Measurements from ENCODE around the gene TIMM22. TPM values are rescaled to one million over a fixed set of nuclear protein-coding genes. Genes with fewer than 3 reads are reported as not detected.

Gene TIMM22
- polyA plus RNA-seq, 2 of the 4 experiments (the other 2 are of a cell fraction), result 15.8 to 21.3 TPM

DNA sequence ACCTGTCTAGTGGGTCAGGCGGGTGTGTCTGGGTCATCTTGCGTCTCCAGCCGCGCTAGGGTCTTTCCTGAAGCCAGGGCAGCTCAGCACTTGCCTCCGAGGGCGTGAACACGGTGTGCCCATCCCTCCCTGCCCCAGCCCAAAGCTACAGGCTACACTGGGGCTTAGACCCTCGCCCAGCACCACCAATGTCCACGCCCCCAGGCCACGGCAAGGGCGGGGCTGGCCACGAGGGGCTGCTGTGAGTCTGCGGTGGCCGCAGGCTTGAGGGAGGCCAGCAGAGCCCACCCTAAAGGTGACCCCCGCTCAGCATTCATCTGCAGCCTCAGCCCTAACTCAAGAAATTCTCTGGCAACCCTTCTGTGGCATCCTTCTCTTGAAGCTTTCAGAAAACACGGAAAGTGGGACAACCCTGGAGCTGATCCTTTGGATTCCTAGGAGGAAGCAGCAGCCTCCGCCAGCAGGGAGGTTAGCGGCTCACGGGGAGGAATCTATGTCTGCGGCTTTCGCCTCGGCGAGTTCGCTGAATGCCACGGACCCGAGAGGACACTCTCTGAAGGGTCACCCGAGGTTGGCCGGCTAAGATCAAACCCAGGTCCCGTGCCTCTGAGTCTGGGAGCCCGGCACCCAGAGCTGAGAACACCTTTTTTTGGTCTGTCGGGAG, 41.7 kb downstream of the TIMM22 start:
- POLR2A ChIA-PET, result no interaction called here
- no peak for ATAC-seq

DNA sequence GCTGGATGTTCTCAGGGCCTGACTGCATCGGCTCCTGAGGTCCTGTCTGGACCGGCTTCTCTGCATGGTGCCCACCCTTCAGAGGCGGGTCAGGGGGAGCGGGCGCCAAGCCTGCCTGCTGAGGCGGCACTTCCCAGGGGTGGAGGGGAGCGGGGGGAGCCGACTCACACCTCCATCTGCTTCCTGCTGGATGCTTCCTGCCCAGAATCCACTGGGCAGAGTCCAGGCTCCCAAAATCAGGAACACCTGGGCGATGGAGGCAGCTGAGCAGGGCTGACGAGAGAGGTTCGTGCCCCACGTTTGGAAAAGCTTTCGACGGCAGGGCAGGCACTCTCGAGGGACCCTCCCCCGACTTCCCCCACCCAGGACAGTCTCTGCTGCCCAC, 42.2 kb downstream of the TIMM22 start:
- Histone ChIP-seq H3K4me3 (no peak overlapping the region), H3K27ac (no peak overlapping the region), H3K9me3 (no peaks in the 10 kb centered on the region), H3K4me2 (no peak overlapping the region), H3K4me1 (no peaks in the 10 kb centered on the region)
- TF ChIP-seq MYC (IDR thresholded peaks at IDR 0.05; ENCODE audit: borderline replicate concordance, low read length), result no peak
- TF ChIP-seq EHF (CRISPR knock-in tag; IDR thresholded peaks at IDR 0.05), result no peak
- TF ChIP-seq TP53 (CRISPR knock-in tag; IDR thresholded peaks at IDR 0.05), result no peak
- no peak for TF ChIP-seq PHF8 (IDR thresholded peaks at IDR 0.05; ENCODE audit: borderline replicate concordance, low read depth)
- no peak for TF ChIP-seq NFE2L2 (conservative IDR thresholded peaks at IDR 0.05; ENCODE audit: low read length)
- TF ChIP-seq JUNB (IDR thresholded peaks at IDR 0.05), result no peak
- no peak for TF ChIP-seq RNF2 (IDR thresholded peaks at IDR 0.05; ENCODE audit: borderline replicate concordance, low read depth)
- TF ChIP-seq ESRRA (IDR thresholded peaks at IDR 0.05; ENCODE audit: borderline replicate concordance, low read length), result no peak
- no peak for TF ChIP-seq KDM5A (IDR thresholded peaks at IDR 0.05)
- CTCF ChIA-PET, result interaction anchor here (1.1 to 10.3 kb wide), 4 partner anchors 10 to 244 kb away, joined by 3 to 102 read pairs (median 4); no protein-coding TSS in a partner anchor
- DNase-seq (ENCODE audit: low read depth in 1 of 2, low spot score in 1 of 2) (no peak), FAIRE-seq (no peak), ATAC-seq (no peak)
- 90% methylated on average over 16 of the region's 16 CpGs for WGBS (ENCODE audit: missing lambda C conversion rate)
- POLR2A ChIA-PET, result no interaction called here

More for the DNA sequence above, 41.7 kb downstream of the TIMM22 start:
- DNase-seq (ENCODE audit: low read depth in 1 of 2, low spot score in 1 of 2) (no peak), FAIRE-seq (no peak)
- TF ChIP-seq, protein P1, sequence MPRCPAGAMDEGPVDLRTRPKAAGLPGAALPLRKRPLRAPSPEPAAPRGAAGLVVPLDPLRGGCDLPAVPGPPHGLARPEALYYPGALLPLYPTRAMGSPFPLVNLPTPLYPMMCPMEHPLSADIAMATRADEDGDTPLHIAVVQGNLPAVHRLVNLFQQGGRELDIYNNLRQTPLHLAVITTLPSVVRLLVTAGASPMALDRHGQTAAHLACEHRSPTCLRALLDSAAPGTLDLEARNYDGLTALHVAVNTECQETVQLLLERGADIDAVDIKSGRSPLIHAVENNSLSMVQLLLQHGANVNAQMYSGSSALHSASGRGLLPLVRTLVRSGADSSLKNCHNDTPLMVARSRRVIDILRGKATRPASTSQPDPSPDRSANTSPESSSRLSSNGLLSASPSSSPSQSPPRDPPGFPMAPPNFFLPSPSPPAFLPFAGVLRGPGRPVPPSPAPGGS (IDR thresholded peaks at IDR 0.05), result no peak
- no peak for TF ChIP-seq EHF (CRISPR knock-in tag; IDR thresholded peaks at IDR 0.05)
- no peak for TF ChIP-seq NFE2L2 (conservative IDR thresholded peaks at IDR 0.05; ENCODE audit: low read length)
- TF ChIP-seq, protein P2, sequence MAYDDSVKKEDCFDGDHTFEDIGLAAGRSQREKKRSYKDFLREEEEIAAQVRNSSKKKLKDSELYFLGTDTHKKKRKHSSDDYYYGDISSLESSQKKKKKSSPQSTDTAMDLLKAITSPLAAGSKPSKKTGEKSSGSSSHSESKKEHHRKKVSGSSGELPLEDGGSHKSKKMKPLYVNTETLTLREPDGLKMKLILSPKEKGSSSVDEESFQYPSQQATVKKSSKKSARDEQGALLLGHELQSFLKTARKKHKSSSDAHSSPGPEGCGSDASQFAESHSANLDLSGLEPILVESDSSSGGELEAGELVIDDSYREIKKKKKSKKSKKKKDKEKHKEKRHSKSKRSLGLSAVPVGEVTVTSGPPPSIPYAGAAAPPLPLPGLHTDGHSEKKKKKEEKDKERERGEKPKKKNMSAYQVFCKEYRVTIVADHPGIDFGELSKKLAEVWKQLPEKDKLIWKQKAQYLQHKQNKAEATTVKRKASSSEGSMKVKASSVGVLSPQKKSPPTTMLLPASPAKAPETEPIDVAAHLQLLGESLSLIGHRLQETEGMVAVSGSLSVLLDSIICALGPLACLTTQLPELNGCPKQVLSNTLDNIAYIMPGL (CRISPR knock-in tag; IDR thresholded peaks at IDR 0.05; ENCODE audit: borderline replicate concordance), result no peak
- TF ChIP-seq, protein P3, sequence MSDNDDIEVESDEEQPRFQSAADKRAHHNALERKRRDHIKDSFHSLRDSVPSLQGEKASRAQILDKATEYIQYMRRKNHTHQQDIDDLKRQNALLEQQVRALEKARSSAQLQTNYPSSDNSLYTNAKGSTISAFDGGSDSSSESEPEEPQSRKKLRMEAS (IDR thresholded peaks at IDR 0.05), result no peak
- TF ChIP-seq RNF2 (IDR thresholded peaks at IDR 0.05; ENCODE audit: borderline replicate concordance, low read depth), result no peak
- TF ChIP-seq HDAC2 (IDR thresholded peaks at IDR 0.05), result no peak
- no peak for TF ChIP-seq MAFK (IDR thresholded peaks at IDR 0.05; ENCODE audit: partially characterized antibody)
- TF ChIP-seq, protein P4, sequence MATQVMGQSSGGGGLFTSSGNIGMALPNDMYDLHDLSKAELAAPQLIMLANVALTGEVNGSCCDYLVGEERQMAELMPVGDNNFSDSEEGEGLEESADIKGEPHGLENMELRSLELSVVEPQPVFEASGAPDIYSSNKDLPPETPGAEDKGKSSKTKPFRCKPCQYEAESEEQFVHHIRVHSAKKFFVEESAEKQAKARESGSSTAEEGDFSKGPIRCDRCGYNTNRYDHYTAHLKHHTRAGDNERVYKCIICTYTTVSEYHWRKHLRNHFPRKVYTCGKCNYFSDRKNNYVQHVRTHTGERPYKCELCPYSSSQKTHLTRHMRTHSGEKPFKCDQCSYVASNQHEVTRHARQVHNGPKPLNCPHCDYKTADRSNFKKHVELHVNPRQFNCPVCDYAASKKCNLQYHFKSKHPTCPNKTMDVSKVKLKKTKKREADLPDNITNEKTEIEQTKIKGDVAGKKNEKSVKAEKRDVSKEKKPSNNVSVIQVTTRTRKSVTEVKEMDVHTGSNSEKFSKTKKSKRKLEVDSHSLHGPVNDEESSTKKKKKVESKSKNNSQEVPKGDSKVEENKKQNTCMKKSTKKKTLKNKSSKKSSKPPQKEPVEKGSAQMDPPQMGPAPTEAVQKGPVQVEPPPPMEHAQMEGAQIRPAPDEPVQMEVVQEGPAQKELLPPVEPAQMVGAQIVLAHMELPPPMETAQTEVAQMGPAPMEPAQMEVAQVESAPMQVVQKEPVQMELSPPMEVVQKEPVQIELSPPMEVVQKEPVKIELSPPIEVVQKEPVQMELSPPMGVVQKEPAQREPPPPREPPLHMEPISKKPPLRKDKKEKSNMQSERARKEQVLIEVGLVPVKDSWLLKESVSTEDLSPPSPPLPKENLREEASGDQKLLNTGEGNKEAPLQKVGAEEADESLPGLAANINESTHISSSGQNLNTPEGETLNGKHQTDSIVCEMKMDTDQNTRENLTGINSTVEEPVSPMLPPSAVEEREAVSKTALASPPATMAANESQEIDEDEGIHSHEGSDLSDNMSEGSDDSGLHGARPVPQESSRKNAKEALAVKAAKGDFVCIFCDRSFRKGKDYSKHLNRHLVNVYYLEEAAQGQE (IDR thresholded peaks at IDR 0.05), result no peak
- no peak for TF ChIP-seq ZSCAN20 (CRISPR knock-in tag; IDR thresholded peaks at IDR 0.05)
- TF ChIP-seq ZFP36 (IDR thresholded peaks at IDR 0.05; ENCODE audit: borderline replicate concordance, partially characterized antibody), result no peak
- Histone ChIP-seq H3K4me2 (no peak overlapping the region), H3K4me1 (no peaks in the 10 kb centered on the region), H3K27ac (no peak overlapping the region), H3K4me3 (no peak overlapping the region), H3K9me3 (no peaks in the 10 kb centered on the region)
- 95% methylated on average over 22 of the region's 31 CpGs for WGBS (ENCODE audit: missing lambda C conversion rate)
- CTCF ChIA-PET, result interaction anchor here (0.9 to 10.3 kb wide), 4 partner anchors 10 to 48 kb away, joined by 4 to 102 read pairs (median 6); no protein-coding TSS in a partner anchor
